ENCODE data around the gene MYO1H. TPM values are rescaled to one million over a fixed set of nuclear protein-coding genes. Genes with fewer than 3 reads are reported as not detected.

Gene MYO1H
- polyA plus RNA-seq, 1 experiment: not detected

DNA sequence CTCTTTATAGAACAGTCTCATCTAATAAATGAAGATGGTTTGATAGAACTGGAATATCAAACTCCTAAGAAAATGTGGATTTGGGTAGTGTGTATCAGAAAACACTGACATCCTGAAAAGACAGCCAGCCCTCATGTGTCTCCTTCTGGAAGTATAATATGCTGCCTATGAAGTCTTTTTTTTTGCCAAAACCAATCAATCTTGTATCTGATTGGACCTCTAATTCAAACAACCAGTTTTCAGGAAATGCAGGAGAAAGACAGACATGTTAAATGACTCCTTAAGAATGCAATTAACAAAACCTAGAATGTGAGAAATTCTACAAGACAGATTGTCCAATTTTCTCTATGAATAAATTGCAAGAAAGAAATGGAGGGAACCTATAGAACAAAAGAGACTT, 34.3 kb downstream of the MYO1H start:
- Histone ChIP-seq H3K27me3 (ENCODE audit: control insufficient read depth, insufficient read depth, low read length) (peaks cover 3% of the 10 kb centered on the region; the same call in 1 of the 2 replicates), H3K36me3 (ENCODE audit: control insufficient read depth, insufficient read depth, low read length) (no peaks in the 10 kb centered on the region), H3K4me3 (ENCODE audit: low read depth, low read length) (no peak overlapping the region)
- TF ChIP-seq, protein P1, sequence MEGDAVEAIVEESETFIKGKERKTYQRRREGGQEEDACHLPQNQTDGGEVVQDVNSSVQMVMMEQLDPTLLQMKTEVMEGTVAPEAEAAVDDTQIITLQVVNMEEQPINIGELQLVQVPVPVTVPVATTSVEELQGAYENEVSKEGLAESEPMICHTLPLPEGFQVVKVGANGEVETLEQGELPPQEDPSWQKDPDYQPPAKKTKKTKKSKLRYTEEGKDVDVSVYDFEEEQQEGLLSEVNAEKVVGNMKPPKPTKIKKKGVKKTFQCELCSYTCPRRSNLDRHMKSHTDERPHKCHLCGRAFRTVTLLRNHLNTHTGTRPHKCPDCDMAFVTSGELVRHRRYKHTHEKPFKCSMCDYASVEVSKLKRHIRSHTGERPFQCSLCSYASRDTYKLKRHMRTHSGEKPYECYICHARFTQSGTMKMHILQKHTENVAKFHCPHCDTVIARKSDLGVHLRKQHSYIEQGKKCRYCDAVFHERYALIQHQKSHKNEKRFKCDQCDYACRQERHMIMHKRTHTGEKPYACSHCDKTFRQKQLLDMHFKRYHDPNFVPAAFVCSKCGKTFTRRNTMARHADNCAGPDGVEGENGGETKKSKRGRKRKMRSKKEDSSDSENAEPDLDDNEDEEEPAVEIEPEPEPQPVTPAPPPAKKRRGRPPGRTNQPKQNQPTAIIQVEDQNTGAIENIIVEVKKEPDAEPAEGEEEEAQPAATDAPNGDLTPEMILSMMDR (IDR thresholded peaks at IDR 0.05; ENCODE audit: insufficient read depth, low read depth, low read length): no peak
- ChIA-PET POLR2A (no interaction called here), CTCF (interaction anchor here (0.6 to 1.0 kb wide), 2 partner anchors 118 to 270 kb away, joined by 3 read pairs; no protein-coding TSS in a partner anchor)
- DNase-seq (ENCODE audit: low read depth): no peak

DNA sequence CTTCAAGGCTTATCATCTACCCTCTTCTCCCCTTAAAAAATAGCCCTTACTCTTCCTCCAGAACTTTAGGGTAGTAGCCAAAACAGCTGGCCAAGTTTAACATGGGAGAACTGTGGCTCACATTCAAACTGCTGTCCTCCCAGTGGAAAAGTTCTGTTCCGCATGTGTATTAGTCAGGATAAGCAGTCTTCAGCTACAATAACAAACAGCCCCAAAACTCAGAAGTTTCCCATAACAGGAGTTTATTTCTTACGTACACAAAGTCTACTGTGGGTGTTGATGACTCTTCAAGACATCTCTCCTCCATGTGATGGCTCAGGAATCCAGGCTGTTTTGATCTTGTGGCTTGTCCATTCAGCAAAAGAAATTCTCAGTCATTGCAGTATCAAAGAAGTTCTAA, 35.5 kb downstream of the MYO1H start:
- H3K27me3 ChIP-seq (ENCODE audit: control insufficient read depth, insufficient read depth, low read length): peaks cover 3% of the 10 kb centered on the region; the same call in 1 of the 2 replicates
- H3K36me3 ChIP-seq (ENCODE audit: control insufficient read depth, insufficient read depth, low read length): no peaks in the 10 kb centered on the region
- no peak for DNase-seq (ENCODE audit: low read depth)
- TF ChIP-seq, protein P1 (IDR thresholded peaks at IDR 0.05; ENCODE audit: insufficient read depth, low read depth, low read length): no peak
- ChIA-PET CTCF (interaction anchor here (1.1 kb wide), 1 partner anchor 271 kb away, joined by 3 read pairs; no protein-coding TSS in a partner anchor), POLR2A (no interaction called here)
- H3K4me3 ChIP-seq (ENCODE audit: low read depth, low read length): no peak overlapping the region

DNA sequence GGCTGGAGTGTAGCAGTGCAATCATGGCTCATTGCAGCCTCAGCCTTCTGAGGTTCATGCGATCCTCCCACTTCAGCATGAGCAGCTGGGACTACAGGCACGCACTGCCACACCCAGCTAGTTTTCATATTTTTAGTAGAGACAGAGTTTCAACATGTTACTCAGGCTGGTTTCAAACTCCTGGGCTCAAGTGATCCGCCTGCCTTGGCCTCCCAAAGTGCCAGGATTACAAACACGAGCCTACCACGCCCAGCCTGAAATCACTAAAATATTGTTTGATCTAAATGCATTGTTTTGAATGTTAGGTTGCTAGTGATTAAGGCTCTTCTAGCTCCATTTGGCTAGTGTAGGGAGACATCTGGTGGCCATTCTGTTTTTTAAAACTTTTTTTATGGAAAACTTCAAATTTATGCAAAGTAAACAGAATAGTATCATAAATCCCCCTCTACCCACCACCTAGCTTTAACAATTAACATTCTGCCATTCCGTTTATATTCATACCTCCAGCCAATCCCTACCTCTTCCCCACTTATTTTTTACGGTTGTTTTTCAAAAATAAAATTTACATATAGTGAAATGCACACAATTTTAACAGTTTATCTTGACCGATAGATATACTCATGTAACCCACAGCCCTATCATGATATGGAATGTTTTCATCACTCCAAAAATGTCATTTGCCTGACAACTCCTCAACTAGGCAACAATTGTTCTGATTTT, 37.8 kb downstream of the MYO1H start:
- CTCF ChIA-PET: interaction anchor here (0.6 to 1.9 kb wide), 23 partner anchors 8 to 276 kb away, joined by 3 to 20 read pairs (median 3); partner anchors contain the start of gene MYO1H
- peak; percentile 27 for DNase-seq (ENCODE audit: low read depth)
- Histone ChIP-seq H3K27me3 (ENCODE audit: control insufficient read depth, insufficient read depth, low read length) (peaks cover 2% of the 10 kb centered on the region; the same call in 1 of the 2 replicates), H3K36me3 (ENCODE audit: control insufficient read depth, insufficient read depth, low read length) (no peaks in the 10 kb centered on the region), H3K4me3 (ENCODE audit: low read depth, low read length) (no peak overlapping the region)
- TF ChIP-seq, protein P1 (IDR thresholded peaks at IDR 0.05; ENCODE audit: insufficient read depth, low read depth, low read length): peak; percentile 59
- POLR2A ChIA-PET: interaction anchor here (0.6 kb wide), 1 partner anchor 248 kb away, joined by 5 read pairs; no protein-coding TSS in a partner anchor

DNA sequence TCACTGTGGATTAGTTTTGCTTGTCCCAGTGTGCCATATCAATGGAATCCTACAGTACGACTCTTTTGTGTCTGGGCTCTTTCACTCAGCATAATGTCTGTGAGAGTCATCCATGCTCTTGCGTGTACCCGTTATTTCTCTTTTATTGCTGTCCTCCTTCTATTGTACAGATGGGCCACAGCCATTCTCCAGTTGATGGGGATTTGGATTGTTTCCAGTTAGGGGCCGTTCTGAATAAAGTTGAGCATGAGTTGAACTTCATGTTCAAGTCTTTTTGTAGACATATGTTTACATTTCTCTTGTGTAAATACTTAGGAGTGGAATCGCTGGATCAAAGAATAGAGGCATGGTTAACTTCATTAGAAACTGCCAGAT, 38.3 kb downstream of the MYO1H start:
- TF ChIP-seq, protein P1 (IDR thresholded peaks at IDR 0.05; ENCODE audit: insufficient read depth, low read depth, low read length): no peak
- ChIA-PET CTCF (interaction anchor here (0.7 to 1.9 kb wide), 12 partner anchors 8 to 276 kb away, joined by 3 to 20 read pairs (median 4); no protein-coding TSS in a partner anchor), POLR2A (no interaction called here)
- no peak for DNase-seq (ENCODE audit: low read depth)
- no peaks in the 10 kb centered on the region for H3K36me3 ChIP-seq (ENCODE audit: control insufficient read depth, insufficient read depth, low read length)
- H3K4me3 ChIP-seq (ENCODE audit: low read depth, low read length): no peak overlapping the region
- peaks cover 2% of the 10 kb centered on the region; the same call in 1 of the 2 replicates for H3K27me3 ChIP-seq (ENCODE audit: control insufficient read depth, insufficient read depth, low read length)

DNA sequence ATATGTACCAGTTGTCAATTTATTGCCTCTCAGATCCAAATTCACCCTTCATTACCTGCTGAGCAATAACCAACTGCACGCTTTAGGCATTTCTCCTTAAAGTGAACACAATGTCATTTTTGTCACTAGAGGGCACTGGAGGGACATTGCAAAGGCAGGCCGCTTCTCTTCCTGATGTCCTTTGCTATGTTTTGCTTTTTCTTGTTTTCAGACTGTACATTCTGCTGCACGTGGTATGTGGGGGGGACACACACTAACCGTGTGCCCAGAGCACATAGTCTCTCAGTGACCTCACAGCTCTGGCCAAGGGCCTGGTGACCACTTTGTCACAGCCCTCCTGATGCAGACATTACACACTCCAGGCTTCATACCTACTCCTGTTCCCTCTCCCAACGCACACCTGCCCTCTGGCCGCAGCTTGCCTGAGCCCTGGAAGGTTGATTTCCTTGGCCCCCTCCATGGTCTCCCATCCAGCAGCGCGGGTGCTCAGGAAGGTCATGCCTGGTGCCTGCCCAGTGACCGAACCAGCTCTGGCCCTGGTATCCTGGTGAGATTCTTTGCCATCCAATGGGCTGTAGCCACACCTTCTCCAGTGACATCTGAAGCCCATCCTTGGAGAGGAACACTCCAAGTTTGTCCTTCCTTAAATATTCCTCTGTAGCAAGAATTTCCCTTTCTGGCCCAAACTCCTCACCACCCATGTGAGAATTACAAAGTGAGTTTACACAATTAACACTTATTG, 39.9 kb downstream of the MYO1H start:
- no peak overlapping the region for H3K4me3 ChIP-seq (ENCODE audit: low read depth, low read length)
- CTCF ChIA-PET: interaction anchor here (0.8 to 3.9 kb wide), 7 partner anchors 8 to 275 kb away, joined by 5 to 28 read pairs (median 7); no protein-coding TSS in a partner anchor
- TF ChIP-seq, protein P1 (IDR thresholded peaks at IDR 0.05; ENCODE audit: insufficient read depth, low read depth, low read length): peak; percentile 60
- no peaks in the 10 kb centered on the region for H3K36me3 ChIP-seq (ENCODE audit: control insufficient read depth, insufficient read depth, low read length)
- no peak for DNase-seq (ENCODE audit: low read depth)
- POLR2A ChIA-PET: no interaction called here
- H3K27me3 ChIP-seq (ENCODE audit: control insufficient read depth, insufficient read depth, low read length): peaks cover 2% of the 10 kb centered on the region; the same call in 1 of the 2 replicates
